Stimulated activated CD4-positive, alpha-beta T cell treated with anti-CD3 and anti-CD28 coated beads, Interleukin-12 subunit alpha, Interleukin-12 subunit beta, amount 100 ng/mL, for 48 hours (primary cell): ENCODE measurements around the gene RALGPS2.

Experiments
- DNase-seq, 3 donors: peaks; one replicate each; pipeline ENCODE4 v3.0.0-alpha.2; 2020; ENCODE audit warnings: low read depth in 2 of 3, low spot score in 1 of 3

The RALGPS2 gene

GRCh38 chr1:178862416-178862815, 137.4 kb downstream of the RALGPS2 start:
- DNase-seq: no peak

DNA sequence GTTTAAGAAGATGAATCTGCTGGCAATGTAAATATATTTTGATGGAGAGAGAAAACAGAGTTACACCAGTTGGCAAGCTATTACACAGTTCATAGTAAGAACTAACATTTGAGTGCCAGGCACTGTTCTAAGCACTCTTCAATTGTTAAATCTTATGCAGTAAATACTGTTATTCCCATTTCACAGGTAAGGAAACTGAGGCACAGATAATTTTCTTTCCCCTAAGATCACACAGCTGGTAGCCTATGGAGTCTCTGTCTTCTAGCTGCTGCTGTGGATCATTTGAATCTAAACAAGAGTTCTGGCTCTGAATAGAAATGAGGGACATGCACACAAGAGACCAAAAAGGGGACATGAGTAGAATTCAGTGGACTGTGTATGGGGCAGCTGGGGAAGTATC, 137.8 kb downstream of the RALGPS2 start:
- no peak for DNase-seq

- no peak for DNase-seq
Observed at GRCh38 chr1:178864326-178864725, 139.3 kb downstream of the RALGPS2 start.

- no peak for DNase-seq
Observed at GRCh38 chr1:178867670-178868069, 142.6 kb downstream of the RALGPS2 start.

- DNase-seq: no peak
Observed at GRCh38 chr1:178868706-178869105, 143.7 kb downstream of the RALGPS2 start.

DNA sequence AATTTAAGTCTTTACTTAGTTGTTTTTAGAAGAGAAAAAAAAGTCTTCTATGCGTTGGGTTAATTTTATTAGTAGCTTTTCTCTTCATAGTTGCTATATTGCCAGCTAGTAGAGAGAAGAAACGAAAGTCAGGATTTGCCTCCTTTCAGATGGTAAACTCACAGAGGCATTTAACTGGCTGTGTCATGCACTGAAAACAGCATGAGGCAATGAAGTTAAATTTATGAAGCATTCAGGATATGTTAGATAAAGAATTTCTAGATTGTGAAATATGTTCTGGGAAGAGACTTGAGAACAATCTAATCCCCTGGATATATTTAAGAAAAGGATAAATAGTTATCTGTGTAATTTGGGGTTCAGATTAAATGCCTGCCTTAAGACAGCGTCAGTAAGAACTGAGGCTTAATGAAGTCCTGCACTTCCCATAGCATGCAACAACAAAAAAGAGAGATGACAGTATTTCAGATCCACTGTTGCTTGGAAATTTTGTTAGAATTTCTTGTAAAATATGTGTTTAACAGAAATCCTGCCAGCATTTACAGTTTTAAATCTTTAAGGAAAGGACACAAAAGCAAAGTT, 144.2 kb downstream of the RALGPS2 start:
- DNase-seq: no peak

GRCh38 chr1:178870221-178870620, 145.2 kb downstream of the RALGPS2 start:
- DNase-seq: no peak

GRCh38 chr1:178870944-178871343, 145.9 kb downstream of the RALGPS2 start, which contains the start of gene ANGPTL1:
TSS of gene ANGPTL1 (minus strand) at chr1:178871077. CDS start at chr1:178865776, 5,301 bp downstream.
- DNase-seq: no peak

DNA sequence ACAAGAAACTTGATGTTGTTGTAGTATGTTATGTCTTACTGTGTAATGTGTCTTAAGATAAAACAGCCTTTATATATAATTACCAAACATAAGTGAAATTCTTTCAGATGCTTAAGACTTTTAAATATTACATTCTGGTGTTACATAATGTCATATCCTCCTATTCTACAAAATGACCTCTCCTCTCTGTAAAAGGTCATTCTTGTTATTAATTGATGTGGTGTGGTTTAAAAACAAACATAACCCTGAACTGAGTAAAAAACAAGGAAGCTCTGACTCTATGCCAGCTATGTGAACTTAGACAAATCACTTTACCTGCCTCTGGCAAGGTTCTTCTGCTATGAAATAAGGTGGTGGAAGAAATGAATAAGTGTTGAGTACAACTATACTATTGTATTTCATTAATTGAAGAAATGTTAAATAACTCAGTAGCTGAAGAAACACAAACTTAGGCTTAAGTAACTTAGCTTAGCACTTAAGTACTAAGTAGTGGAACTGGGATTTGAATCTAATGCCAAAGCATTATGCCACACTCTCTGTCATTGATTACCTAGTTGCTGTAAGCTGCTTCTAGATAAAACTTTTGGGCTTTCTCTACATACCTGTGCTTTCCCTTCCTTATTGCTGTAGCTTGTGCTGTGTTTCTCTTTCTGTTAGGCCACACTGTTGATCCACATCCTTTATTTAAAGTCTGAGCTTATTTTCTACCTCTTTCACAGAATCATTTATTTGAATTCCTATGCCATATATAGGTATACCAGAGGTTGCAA, 146.7 kb downstream of the RALGPS2 start:
- DNase-seq: no peak

DNA sequence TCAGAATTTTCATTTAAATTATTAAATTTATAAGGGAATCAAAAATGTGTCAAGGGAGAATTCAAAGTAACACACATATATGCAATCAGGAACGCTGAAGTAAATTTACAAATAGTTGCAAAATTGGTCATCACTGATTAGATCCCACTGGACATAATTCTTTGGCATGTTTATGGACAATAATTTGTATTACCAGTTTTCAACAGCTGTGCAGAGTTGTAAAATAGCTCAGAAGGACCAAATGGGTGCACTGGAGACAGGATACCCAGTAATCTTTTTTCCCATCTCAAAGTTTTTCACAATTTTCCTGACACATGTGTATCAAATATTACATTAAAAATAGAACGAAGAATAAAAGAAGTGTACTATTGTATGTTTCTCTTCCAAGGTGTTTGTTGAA, 149.9 kb downstream of the RALGPS2 start:
- no peak for DNase-seq

DNA sequence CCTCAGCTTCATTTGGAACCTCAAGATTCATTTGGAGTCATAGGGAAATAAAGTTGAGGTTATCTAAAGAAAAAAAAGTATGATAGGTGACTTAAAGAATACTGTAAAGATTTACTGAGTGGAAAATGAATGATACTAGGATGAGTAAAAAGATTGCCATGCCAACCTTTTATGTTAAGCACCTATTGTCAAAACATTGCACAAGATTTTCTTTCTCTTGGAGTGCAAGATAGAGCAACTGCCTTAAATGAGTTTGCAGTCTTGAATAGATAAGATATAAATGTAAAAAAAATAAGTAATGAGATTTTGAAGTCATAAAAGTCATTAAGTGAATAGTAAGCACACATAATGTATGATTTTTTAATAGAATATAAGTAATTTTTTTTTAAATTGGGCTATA, 150.9 kb downstream of the RALGPS2 start:
- no peak for DNase-seq

- DNase-seq: no peak
Observed at GRCh38 chr1:178877896-178878295, 152.9 kb downstream of the RALGPS2 start.

GRCh38 chr1:178881950-178882349, 156.9 kb downstream of the RALGPS2 start:
- DNase-seq: no peak

GRCh38 chr1:178885869-178886268, 160.8 kb downstream of the RALGPS2 start:
- no peak for DNase-seq

DNA sequence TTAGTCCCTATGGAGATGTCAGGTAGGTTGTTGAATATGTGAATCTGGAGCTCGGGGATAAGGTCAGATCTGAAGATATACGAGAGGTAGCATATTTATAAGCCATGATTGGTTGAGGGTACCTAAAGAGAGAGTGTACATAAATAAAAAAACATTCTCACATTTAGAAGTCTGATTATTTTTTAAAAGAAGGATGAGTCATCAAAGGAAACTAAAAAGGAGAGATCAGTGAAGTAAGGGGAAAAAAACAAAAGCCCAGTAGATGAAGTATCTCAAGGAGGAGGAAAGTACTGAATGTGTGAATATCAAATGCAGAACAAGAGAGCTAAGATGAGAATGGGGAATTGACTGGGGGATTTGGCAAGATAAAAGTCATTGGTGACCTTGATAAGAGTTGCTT, 161.5 kb downstream of the RALGPS2 start:
- DNase-seq: no peak

DNA sequence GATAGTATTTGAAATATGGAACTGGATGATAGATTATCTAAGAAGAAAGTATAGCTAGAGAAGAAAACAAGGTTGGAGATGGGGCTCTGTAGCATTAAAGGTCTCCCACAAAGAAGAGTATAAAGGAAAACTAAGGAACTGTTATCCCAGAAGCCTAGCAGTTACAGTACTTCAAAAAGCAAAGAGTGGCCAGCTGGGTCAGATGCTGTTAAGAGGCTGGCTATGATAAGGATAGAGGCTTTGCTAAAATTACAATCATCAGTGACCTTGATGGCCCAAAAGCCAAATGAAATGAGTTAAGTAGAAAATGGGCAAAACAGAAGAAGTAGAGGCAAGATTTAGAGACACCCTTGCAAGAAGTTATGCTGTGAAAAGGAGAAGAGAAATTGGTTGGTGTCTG, 170.9 kb downstream of the RALGPS2 start:
- DNase-seq: no peak

DNA sequence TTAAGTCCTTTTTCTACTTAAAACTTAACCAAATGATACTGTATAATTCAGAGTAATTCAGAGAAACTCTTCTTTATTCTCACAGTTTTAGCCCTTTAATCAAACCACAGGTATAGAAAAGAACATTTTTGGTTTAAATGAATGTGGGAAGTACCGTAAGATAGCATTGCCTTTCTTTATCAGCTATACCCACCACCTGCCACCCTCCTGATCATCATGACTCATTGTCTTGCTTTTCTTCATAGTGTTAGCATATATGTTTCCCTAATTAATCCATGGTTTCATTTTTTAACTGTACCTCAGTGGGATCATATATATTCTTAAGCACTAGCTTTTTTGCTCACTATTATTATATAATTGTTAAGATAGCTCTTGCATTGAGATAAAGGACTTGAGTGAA, 173.4 kb downstream of the RALGPS2 start:
- no peak for DNase-seq

- no peak for DNase-seq
Observed at GRCh38 chr1:178899402-178899801, 174.4 kb downstream of the RALGPS2 start.

GRCh38 chr1:178901482-178902125, 176.6 kb downstream of the RALGPS2 start:
- no peak for DNase-seq

GRCh38 chr1:178908358-178908757, 183.3 kb downstream of the RALGPS2 start:
- no peak for DNase-seq

GRCh38 chr1:178910023-178910422, 185.0 kb downstream of the RALGPS2 start:
- DNase-seq: no peak

GRCh38 chr1:178912597-178912996, 187.6 kb downstream of the RALGPS2 start:
- no peak for DNase-seq
